ENCODE measurements around the gene CHCHD3.

Gene CHCHD3

DNA sequence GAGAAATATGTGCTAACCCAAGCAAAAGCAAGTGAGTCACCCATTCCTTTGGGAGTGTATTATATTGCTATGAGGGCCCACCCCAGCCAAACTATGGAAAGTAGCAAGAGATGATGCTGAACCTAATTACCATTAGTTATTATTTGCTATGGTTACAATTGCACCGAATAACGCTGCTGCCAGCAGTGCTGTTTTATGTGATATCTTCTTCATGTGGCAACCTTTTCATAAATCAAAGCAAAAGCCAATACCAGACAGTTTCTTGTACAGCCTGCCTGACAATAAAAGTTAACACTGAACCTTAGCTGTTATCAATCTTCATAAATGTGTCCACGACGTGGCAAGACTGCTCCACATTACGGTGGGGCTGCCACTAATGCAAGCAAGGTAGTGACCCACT lies 263.9 kb downstream of the CHCHD3 start:
- DNase-seq (ENCODE audit: extremely low read depth, low read depth), result no peak
- no peak overlapping the region for H3K4me3 ChIP-seq (replicated peaks; ENCODE audit: low read depth, low read length)
- TF ChIP-seq, protein P1, sequence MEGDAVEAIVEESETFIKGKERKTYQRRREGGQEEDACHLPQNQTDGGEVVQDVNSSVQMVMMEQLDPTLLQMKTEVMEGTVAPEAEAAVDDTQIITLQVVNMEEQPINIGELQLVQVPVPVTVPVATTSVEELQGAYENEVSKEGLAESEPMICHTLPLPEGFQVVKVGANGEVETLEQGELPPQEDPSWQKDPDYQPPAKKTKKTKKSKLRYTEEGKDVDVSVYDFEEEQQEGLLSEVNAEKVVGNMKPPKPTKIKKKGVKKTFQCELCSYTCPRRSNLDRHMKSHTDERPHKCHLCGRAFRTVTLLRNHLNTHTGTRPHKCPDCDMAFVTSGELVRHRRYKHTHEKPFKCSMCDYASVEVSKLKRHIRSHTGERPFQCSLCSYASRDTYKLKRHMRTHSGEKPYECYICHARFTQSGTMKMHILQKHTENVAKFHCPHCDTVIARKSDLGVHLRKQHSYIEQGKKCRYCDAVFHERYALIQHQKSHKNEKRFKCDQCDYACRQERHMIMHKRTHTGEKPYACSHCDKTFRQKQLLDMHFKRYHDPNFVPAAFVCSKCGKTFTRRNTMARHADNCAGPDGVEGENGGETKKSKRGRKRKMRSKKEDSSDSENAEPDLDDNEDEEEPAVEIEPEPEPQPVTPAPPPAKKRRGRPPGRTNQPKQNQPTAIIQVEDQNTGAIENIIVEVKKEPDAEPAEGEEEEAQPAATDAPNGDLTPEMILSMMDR (IDR thresholded peaks at IDR 0.05; ENCODE audit: low read depth, low read length, missing control alignments), result no peak

DNA sequence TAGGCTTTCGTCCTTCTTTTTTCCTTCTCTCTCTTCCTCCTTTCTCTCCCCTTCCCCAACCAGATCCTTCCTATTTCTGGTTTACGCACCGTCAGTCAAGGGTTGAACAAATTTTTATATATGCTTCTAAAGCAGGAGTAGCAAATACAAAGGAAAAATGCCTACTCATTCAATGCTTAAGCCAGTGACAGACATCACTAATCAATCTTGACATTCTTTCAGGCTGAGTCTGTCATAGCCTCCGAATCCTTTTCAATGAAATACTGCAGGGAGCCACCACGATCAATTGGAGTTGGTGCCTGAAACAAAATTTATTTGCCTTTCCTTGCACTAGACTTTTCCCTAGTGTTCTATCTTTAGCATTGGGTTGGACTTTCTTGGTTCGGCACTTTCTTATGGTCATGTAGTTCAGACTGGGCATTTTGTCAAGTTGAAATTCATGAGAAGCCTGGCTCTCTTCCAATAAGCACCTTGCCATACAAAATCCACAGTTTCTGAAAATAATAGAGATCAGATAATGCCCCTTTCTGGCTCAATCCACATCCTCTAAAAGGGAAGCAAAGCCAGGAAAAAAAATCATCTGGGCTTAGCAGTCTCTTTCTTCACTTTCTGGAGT lies 266.1 kb downstream of the CHCHD3 start:
- H3K4me3 ChIP-seq (replicated peaks; ENCODE audit: low read depth, low read length), result no peak overlapping the region
- TF ChIP-seq, protein P1 (IDR thresholded peaks at IDR 0.05; ENCODE audit: low read depth, low read length, missing control alignments), result no peak
- DNase-seq (ENCODE audit: extremely low read depth, low read depth), result no peak

DNA sequence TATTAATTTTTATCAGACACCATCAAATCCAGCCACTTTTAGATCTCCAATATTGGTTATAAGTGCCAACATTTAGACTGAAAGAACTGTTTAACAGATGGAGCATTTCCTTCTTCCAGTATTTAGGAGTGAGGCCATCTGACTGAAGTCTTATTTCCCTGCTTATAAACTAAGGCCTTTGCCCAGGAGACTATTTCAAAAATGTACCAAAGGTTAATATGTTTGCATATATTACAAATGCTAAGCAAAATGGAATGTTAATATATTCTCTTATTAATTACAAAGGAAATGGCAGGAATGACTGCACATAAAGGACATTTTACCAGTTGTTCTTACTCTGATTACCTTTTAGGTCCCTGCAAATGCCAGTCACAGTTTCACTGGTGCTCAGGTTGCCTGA lies 266.8 kb downstream of the CHCHD3 start:
- H3K4me3 ChIP-seq (replicated peaks; ENCODE audit: low read depth, low read length), result no peak overlapping the region
- TF ChIP-seq, protein P1 (IDR thresholded peaks at IDR 0.05; ENCODE audit: low read depth, low read length, missing control alignments), result no peak
- no peak for DNase-seq (ENCODE audit: extremely low read depth, low read depth)

DNA sequence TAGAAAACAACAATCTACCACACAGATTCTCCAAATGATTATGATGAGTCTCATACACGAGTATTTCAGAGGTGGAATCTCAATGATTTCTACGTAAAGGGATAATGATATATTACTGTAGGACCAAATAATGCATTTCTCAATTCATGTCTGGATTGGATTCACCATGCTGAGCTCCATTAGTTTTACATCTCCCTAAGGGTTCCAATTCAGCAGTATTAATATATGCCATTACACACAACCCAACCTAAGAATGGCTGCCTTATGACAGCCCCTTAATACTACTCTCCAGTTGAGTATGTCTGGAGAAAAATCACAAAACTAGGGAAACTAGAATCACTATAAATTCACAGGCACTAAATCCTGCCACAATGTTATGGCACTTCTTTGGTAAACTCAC lies 271.3 kb downstream of the CHCHD3 start:
- TF ChIP-seq, protein P1 (IDR thresholded peaks at IDR 0.05; ENCODE audit: low read depth, low read length, missing control alignments), result no peak
- no peak for DNase-seq (ENCODE audit: extremely low read depth, low read depth)
- no peak overlapping the region for H3K4me3 ChIP-seq (replicated peaks; ENCODE audit: low read depth, low read length)

DNA sequence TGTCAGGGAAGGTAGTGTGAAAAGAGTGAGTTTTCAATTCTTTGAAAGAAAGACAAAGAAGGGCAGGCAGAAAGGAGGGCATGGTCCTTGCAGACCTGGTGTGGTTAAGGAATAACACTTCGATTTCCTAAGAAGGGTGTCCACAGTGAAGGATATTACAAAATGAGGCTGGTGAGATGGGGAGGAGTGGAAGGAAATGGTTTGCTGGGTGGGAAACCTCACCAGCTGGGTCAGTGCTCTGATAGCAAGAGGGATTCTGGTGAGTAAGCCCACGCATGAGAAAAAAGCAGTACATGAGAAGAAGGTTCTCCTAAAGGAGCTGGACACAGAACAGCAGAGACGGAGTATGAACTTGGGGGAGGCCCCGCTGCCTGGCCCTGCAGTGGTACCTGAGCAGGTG lies 275.1 kb downstream of the CHCHD3 start:
- DNase-seq (ENCODE audit: extremely low read depth, low read depth), result no peak
- no peak overlapping the region for H3K4me3 ChIP-seq (replicated peaks; ENCODE audit: low read depth, low read length)
- TF ChIP-seq, protein P1 (IDR thresholded peaks at IDR 0.05; ENCODE audit: low read depth, low read length, missing control alignments), result no peak

DNA sequence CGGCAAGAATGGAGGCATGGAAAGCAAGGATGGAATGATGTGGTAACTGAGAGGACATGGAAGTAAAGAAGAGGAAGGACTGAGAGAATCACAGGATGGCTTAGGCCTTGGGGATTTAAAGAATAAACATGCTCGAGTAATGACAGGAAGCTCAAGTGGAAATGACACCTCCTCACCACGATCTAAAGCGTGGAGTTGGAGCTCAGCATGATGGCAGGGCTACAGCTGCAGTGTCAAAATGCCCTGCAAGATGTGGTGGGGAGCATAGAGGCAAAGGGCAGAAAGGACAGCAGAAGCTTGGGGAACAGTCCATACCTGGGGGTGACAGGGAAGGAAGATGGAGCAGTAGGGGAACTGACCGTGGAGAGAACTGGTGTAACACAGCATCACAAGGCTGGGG lies 276.1 kb downstream of the CHCHD3 start:
- DNase-seq (ENCODE audit: extremely low read depth, low read depth), result no peak
- TF ChIP-seq, protein P1 (IDR thresholded peaks at IDR 0.05; ENCODE audit: low read depth, low read length, missing control alignments), result no peak
- no peak overlapping the region for H3K4me3 ChIP-seq (replicated peaks; ENCODE audit: low read depth, low read length)
